ENCODE results near the gene NDUFB10.

GRCh38 chr16:1914988-1915387 is 44.4 kb upstream of the NDUFB10 start:
- TF ChIP-seq CTCF (IDR thresholded peaks at IDR 0.05; ENCODE audit: low read length) (no peak), EZH2 (IDR thresholded peaks at IDR 0.05; ENCODE audit: borderline replicate concordance, low read length) (no peak)
